ENCODE results near the gene EPS8L1. TPM values are rescaled to one million over a fixed set of nuclear protein-coding genes. Genes with fewer than 3 reads are reported as not detected.

Gene EPS8L1
- total RNA-seq, 4 donors from 2014 or later = 1.0 to 8.7 (median 1.2) TPM

DNA sequence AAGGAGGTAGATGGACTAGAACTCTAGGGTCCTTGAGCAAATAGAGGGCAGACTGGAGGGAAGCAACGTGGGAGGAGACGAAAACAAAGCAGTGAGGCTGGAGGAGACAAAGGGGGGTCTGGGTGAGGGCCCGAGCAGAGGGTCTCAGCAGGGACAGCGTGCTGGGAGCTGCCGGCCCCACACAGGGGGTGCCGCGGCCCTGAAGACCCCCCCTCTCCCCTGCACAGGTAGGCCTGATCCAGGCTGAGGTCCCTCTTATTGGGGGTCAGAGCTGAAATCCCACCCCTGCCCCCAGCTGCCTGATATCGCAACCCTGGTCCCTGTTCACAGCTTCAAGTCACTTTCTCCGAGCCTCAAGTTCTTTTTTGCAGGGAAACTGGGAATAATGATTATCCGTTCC, 8.7 kb downstream of the EPS8L1 start:
- Histone ChIP-seq H3K4me1 (peaks cover 44 to 72% (median 63%) of the 10 kb centered on the region in 4 donors), H3K4me3 (no peak overlapping the region), H3K27me3 (peaks cover 18 to 74% (median 58%) of the 10 kb centered on the region in 4 donors), H3K9me3 (no peaks in the 10 kb centered on the region), H3K36me3 (peaks cover 0 to under 1% (median 0%) of the 10 kb centered on the region in 4 donors), H3K27ac (replicated peaks in 1 of 4) (no peak overlapping the region)
- intact Hi-C loops (cut with DNase I) = no loop called here
- 76% methylated on average over 10 of the region's 10 CpGs for WGBS
- TF ChIP-seq, protein P1, sequence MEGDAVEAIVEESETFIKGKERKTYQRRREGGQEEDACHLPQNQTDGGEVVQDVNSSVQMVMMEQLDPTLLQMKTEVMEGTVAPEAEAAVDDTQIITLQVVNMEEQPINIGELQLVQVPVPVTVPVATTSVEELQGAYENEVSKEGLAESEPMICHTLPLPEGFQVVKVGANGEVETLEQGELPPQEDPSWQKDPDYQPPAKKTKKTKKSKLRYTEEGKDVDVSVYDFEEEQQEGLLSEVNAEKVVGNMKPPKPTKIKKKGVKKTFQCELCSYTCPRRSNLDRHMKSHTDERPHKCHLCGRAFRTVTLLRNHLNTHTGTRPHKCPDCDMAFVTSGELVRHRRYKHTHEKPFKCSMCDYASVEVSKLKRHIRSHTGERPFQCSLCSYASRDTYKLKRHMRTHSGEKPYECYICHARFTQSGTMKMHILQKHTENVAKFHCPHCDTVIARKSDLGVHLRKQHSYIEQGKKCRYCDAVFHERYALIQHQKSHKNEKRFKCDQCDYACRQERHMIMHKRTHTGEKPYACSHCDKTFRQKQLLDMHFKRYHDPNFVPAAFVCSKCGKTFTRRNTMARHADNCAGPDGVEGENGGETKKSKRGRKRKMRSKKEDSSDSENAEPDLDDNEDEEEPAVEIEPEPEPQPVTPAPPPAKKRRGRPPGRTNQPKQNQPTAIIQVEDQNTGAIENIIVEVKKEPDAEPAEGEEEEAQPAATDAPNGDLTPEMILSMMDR (IDR thresholded peaks at IDR 0.05) = no peak
- TF ChIP-seq POLR2AphosphoS5 (IDR thresholded peaks at IDR 0.05) = no peak
- TF ChIP-seq POLR2A (IDR thresholded peaks at IDR 0.05; ENCODE audit: low read depth) = no peak
- no peak for TF ChIP-seq EP300 (IDR thresholded peaks at IDR 0.05)
- DNase-seq (ENCODE audit: extremely low spot score) = no peak

DNA sequence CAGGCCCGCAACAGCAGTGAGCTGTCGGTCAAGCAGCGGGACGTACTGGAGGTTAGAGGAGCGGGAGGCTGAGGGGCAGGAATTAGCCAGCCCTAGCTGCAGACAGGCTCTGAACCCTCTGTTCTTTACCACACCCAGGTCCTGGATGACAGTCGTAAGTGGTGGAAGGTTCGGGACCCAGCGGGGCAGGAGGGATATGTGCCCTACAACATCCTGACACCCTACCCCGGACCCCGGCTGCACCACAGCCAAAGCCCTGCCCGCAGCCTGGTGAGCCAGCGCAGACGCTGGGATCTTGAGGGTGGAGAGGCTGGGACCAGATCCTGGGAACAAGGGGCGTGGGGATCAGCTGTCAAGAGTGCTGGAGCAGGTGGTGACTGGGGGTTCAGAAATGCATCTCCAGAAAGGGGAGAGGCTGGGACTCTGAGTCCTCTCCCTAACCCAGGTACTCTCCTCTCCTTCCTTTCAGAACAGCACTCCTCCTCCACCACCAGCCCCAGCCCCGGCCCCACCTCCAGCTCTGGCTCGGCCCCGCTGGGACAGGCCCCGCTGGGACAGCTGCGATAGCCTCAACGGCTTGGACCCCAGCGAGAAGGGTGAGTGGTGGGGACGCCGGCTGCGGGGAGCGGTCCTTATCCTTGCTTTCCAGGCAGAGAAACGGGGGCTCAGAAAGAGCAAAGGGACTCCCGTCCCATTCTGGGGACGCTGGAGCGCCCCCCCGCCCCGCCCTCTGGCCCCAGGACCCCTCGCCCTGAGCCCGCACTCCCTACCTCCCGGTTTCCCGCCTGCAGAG, 10.4 kb downstream of the EPS8L1 start:
- Histone ChIP-seq H3K4me3 (peak overlapping the region; percentile 51 to 60 (median 54)), H3K27me3 (peaks cover 18 to 57% (median 42%) of the 10 kb centered on the region in 4 donors), H3K9me3 (no peaks in the 10 kb centered on the region), H3K27ac (replicated peaks in 1 of 4) (peak overlapping the region in 2 of 4 donors; percentile 20 to 47), H3K36me3 (peaks cover 7 to 17% (median 14%) of the 10 kb centered on the region in 4 donors), H3K4me1 (peaks cover 35 to 62% (median 49%) of the 10 kb centered on the region in 4 donors)
- intact Hi-C loops (cut with DNase I) = no loop called here
- no peak for DNase-seq (ENCODE audit: extremely low spot score)
- 25% methylated on average over 18 of the region's 35 CpGs for WGBS
- TF ChIP-seq POLR2AphosphoS5 (IDR thresholded peaks at IDR 0.05) (no peak), EP300 (IDR thresholded peaks at IDR 0.05) (no peak), POLR2A (IDR thresholded peaks at IDR 0.05; ENCODE audit: low read depth) (no peak)
- TF ChIP-seq, protein P1 (IDR thresholded peaks at IDR 0.05) = no peak

DNA sequence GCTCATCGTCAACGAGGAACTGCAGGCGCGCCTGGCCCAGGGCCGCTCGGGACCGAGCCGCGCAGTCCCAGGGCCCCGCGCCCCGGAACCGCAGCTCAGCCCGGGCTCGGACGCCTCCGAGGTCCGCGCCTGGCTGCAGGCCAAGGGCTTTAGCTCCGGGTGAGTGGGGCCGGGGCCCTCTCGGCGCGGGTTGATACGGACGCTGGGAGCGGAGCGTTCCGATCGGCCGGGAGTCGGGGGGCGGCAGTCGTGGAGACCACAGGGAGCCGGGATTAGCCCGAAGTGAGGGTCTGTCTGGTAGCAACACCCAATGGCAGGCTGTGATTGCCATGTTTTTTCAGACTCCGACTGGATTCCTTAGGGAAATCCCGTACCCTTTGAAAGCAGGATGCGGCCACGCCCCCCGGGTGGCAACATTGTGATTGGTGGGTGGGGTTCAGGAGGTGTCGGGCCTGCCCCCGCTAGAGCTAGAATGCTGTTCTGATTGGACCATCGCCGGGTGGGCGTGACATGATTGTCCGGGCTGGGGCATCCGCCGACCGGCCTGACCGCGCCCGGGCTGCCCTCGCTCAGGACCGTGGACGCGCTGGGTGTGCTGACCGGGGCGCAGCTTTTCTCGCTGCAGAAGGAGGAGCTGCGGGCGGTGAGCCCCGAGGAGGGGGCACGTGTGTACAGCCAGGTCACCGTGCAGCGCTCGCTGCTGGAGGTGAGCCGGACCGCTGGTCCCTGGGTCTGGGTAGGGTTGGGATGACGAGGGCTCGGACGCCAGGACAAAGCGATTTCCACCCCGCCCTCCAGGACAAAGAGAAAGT, 11.3 kb downstream of the EPS8L1 start:
- Histone ChIP-seq H3K36me3 (peaks cover 15 to 25% (median 22%) of the 10 kb centered on the region in 4 donors), H3K4me1 (peaks cover 26 to 54% (median 41%) of the 10 kb centered on the region in 4 donors), H3K4me3 (peak overlapping the region; percentile 51 to 60 (median 54)), H3K27me3 (peaks cover 14 to 49% (median 33%) of the 10 kb centered on the region in 4 donors), H3K27ac (replicated peaks in 1 of 4) (peak overlapping the region in 3 of 4 donors; percentile 20 to 47 (median 41)), H3K9me3 (no peaks in the 10 kb centered on the region)
- intact Hi-C loops (cut with DNase I) = no loop called here
- DNase-seq (ENCODE audit: extremely low spot score) = peak; percentile 98
- TF ChIP-seq, protein P1 (IDR thresholded peaks at IDR 0.05) = no peak
- TF ChIP-seq POLR2AphosphoS5 (IDR thresholded peaks at IDR 0.05) = peak; percentile 80 to 83
- WGBS = 5% methylated on average over 28 of the region's 74 CpGs

DNA sequence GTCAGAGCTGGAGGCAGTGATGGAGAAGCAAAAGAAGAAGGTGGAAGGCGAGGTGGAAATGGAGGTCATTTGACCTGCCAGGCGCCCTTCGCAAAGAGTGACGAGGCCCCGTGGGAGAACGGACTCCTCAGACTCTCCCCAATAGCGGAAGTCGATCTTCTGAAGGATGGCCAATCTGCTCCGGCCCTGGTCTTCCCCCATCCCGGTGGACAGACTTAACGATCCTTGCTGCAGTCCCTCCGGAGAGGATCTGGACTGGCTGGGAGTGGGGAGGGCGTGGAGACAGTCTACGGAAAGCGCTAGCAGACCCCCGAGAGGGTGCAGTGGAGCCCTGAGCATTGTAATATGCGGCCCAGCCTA, 11.9 kb downstream of the EPS8L1 start:
- Histone ChIP-seq H3K4me3 (peak overlapping the region; percentile 51 to 60 (median 54)), H3K27ac (replicated peaks in 1 of 4) (peak overlapping the region in 3 of 4 donors; percentile 20 to 47 (median 41))
- intact Hi-C loops (cut with DNase I) = no loop called here

More for the DNA sequence above, 11.9 kb downstream of the EPS8L1 start:
- peaks cover 22 to 48% (median 35%) of the 10 kb centered on the region in 4 donors for H3K4me1 ChIP-seq
- H3K36me3 ChIP-seq = peaks cover 21 to 31% (median 28%) of the 10 kb centered on the region in 4 donors
- 30% methylated on average over 10 of the region's 17 CpGs for whole genome bisulfite sequencing
- DNase-seq (ENCODE audit: extremely low spot score) = no peak
- H3K27me3 ChIP-seq = peaks cover 9 to 43% (median 28%) of the 10 kb centered on the region in 4 donors
- no peaks in the 10 kb centered on the region for H3K9me3 ChIP-seq
- no peak for TF ChIP-seq POLR2A (IDR thresholded peaks at IDR 0.05; ENCODE audit: low read depth)
- TF ChIP-seq, protein P1 (IDR thresholded peaks at IDR 0.05) = no peak
- no peak for TF ChIP-seq EP300 (IDR thresholded peaks at IDR 0.05)
- no peak for TF ChIP-seq POLR2AphosphoS5 (IDR thresholded peaks at IDR 0.05)
